Lung (tissue), 12 donors: ENCODE results near the gene OGFRL1. TPM values are rescaled to one million over a fixed set of nuclear protein-coding genes. Genes with fewer than 3 reads are reported as not detected.

Source experiments
- ATAC-seq: fragments of 200-7000 bp; cut with Tn5 transposase; one replicate; pipeline ENCODE4 v1.9.1; 2020; ENCODE audit warnings: moderate number of reproducible peaks; ENCODE audit not compliant: insufficient read depth, low FRiP score
- DNase-seq, 3 donors: peaks; one replicate each; pipeline ENCODE4 v3.0.0-alpha.2; 2013 to 2017
- H3K27ac ChIP-seq, 2 donors: one replicate each; pipeline ENCODE4 v1.5.1; 2013; ENCODE audit warnings: mild to moderate bottlenecking in 2 of 2, moderate library complexity in 2 of 2, control low read depth in 1 of 2, inconsistent platforms in 1 of 2, low read depth in 1 of 2, low read length in 1 of 2
- H3K27me3 ChIP-seq, 3 donors: one replicate each; pipeline ENCODE4 v1.5.1; 2013; ENCODE audit warnings: low read length in 2 of 3; ENCODE audit not compliant: control insufficient read depth in 3 of 3, insufficient read depth in 3 of 3
- H3K36me3 ChIP-seq, 4 donors: one replicate each; pipeline ENCODE4 v1.5.1; 2013; ENCODE audit warnings: low read length in 4 of 4, mild to moderate bottlenecking in 1 of 4, moderate library complexity in 1 of 4; ENCODE audit not compliant: control insufficient read depth in 4 of 4, insufficient read depth in 4 of 4
- H3K4me1 ChIP-seq, 5 donors: one replicate each; pipeline ENCODE4 v1.5.1; 2013; ENCODE audit warnings: low read length in 5 of 5, mild to moderate bottlenecking in 2 of 5, moderate library complexity in 1 of 5; ENCODE audit not compliant: control insufficient read depth in 5 of 5, insufficient read depth in 5 of 5
- H3K4me3 ChIP-seq: one replicate; pipeline ENCODE4 v1.5.1; 2013; ENCODE audit warnings: mild to moderate bottlenecking, control low read depth, moderate library complexity
- H3K9ac ChIP-seq, 2 donors: one replicate each; pipeline ENCODE4 v1.5.1; 2013; ENCODE audit warnings: low read length in 2 of 2, control low read depth in 1 of 2; ENCODE audit not compliant: insufficient read depth in 1 of 2
- H3K9me3 ChIP-seq, 4 donors: one replicate each; pipeline ENCODE4 v1.5.1; 2013; ENCODE audit warnings: low read length in 3 of 4, mild to moderate bottlenecking in 1 of 4, moderate library complexity in 1 of 4; ENCODE audit not compliant: control insufficient read depth in 4 of 4, insufficient read depth in 3 of 4
- WGBS, 2 donors: extraction: QIAGEN DNeasy Blood & Tissue Kit; methylation state at CpG; one replicate each; pipeline ENCODE4 v1.1.7; 2013; 5-methylcytosine and 5-hydroxymethylcytosine counted together
- polyA plus RNA-seq, 2 donors: library from polyadenylated mRNA; stranded (reverse); fragments of 200-250 nt; gene quantifications; one replicate each; pipeline ENCODE4 v1.2.1, GENCODE V29; 2013
- total RNA-seq, 2 donors: library from RNA; depleted of rRNA in 1 of 2; stranded (reverse); fragments of >200 nt in 1 of 2; gene quantifications; one replicate each; pipeline ENCODE4 v1.2.1, GENCODE V29; 2014 to 2021
- TF ChIP-seq, protein P1 (sequence below): IDR thresholded peaks from 2 replicates; pipeline ENCODE4 v1.5.1; 2012; ENCODE audit warnings: mild to moderate bottlenecking; ENCODE audit errors: control extremely low read depth, extremely low read depth
- donor health status: control.
- donor health status: control.
- donor health status: Bipolar disorder and iron deficiency.
- donor health status: healthy.
- donor health status: DM: yes; HTN: yes; CAD: no.

OGFRL1 gene
- total and polyA plus RNA-seq, 4 donors, result 6.7 to 24.0 (median 14.6) TPM

DNA sequence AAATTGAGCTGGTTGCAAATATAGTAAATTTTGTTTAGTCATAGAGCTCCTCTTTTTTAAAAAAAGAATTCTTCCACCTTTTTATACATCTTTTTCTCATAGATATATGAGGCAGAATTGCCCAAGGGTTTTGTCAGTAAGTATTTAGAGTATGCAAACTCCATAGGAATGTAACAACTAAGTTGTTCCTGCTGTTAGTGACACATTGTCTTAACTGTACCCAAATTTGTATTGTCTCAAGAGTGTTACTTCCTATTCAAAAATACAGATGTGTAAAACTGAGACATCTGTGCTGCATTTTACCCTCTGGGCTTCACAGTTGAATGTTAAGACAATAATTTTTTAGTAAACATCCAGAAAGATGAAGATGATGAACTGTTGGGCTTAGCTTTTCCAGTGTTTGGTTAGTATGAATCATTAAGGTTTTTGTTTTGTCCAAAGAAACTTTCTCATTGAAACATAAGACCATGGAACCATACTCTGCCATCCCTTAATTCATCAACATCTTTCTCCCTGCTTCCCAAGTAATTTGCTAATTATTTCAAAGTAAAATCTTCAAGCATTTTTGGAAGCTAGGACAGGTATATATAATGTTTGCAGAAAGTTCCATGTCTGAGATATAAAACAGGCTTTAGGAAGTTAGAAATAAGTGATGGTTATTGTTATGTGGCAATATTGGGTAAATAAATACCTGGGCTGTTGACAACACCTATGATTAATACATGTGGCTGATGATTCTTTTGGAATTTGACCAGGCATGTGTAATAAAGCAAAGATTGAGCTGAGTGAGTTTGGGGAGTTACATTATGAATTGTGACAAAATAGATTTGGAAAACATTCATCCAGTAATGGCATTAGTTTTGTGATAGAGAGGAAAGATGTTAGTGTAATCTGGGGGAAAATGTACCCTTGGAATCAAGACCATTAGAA is 11.2 kb downstream of the OGFRL1 start:
- H3K36me3 ChIP-seq, result peaks cover 2 to 9% (median 6%) of the 10 kb centered on the region in 4 donors
- no peak overlapping the region for H3K9ac ChIP-seq
- H3K27ac ChIP-seq, result no peak overlapping the region
- ATAC-seq (no peak), DNase-seq (peak in 2 of 3 donors; percentile 42 to 44)
- H3K4me3 ChIP-seq, result no peak overlapping the region
- peaks cover 0 to 2% (median 0%) of the 10 kb centered on the region in 5 donors for H3K4me1 ChIP-seq
- no peaks in the 10 kb centered on the region for H3K9me3 ChIP-seq
- TF ChIP-seq, protein P1, sequence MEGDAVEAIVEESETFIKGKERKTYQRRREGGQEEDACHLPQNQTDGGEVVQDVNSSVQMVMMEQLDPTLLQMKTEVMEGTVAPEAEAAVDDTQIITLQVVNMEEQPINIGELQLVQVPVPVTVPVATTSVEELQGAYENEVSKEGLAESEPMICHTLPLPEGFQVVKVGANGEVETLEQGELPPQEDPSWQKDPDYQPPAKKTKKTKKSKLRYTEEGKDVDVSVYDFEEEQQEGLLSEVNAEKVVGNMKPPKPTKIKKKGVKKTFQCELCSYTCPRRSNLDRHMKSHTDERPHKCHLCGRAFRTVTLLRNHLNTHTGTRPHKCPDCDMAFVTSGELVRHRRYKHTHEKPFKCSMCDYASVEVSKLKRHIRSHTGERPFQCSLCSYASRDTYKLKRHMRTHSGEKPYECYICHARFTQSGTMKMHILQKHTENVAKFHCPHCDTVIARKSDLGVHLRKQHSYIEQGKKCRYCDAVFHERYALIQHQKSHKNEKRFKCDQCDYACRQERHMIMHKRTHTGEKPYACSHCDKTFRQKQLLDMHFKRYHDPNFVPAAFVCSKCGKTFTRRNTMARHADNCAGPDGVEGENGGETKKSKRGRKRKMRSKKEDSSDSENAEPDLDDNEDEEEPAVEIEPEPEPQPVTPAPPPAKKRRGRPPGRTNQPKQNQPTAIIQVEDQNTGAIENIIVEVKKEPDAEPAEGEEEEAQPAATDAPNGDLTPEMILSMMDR, result no peak
- H3K27me3 ChIP-seq, result no peaks in the 10 kb centered on the region

DNA sequence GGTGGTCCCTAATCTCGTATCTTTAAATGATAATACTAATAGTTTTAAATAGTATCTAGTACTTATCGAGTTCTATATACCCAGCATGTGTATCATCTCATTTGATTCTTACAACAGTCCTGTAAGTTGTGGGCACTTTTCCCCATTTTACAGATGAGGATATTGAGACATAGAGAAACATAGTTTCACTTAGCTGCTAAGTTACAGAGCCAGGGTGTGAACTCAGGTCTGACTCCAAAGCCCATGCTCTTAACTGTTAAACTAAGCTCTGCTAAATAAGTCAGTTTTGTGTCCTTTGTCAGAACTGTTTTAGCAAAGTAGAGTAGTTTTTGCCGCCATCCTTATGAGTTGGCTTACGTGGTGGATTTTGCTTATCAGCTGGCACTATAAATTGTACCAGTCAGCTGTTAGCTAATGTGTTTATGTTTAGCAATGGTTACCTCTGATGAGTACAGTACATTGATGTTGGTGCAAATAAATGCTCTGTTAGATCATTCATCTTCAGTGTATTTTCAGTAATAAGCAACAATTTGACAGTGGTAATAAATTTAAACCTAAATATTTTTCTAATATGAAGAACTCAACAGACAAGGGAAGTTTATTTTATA is 12.1 kb downstream of the OGFRL1 start:
- Histone ChIP-seq H3K4me3 (no peak overlapping the region), H3K27ac (no peak overlapping the region), H3K27me3 (no peaks in the 10 kb centered on the region), H3K9me3 (no peaks in the 10 kb centered on the region), H3K36me3 (peaks cover 2 to 8% (median 5%) of the 10 kb centered on the region in 4 donors), H3K4me1 (peaks cover 0 to 2% (median 0%) of the 10 kb centered on the region in 5 donors), H3K9ac (no peak overlapping the region)
- 94 to 97% methylated on average over 4 of the region's 4 CpGs for WGBS, 2 donors
- DNase-seq (no peak), ATAC-seq (no peak)
- TF ChIP-seq, protein P1, result no peak

DNA sequence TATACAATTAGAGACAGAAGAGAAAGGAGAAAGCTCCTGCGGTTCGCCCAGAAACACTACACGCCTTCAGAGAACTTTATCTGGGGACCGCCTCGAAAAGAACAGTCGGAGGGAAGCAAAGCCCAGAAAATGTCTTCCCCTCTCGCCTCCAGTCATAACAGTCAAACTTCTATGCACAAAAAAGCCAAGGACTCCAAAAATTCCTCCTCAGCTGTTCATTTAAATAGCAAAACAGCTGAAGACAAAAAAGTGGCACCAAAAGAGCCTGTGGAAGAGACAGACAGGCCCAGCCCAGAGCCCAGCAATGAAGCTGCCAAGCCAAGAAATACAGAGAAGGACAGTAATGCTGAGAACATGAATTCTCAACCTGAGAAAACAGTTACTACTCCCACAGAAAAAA is 12.9 kb downstream of the OGFRL1 start:
- TF ChIP-seq, protein P1, result no peak

More for the DNA sequence above, 12.9 kb downstream of the OGFRL1 start:
- Histone ChIP-seq H3K27ac (no peak overlapping the region), H3K9me3 (no peaks in the 10 kb centered on the region), H3K4me3 (no peak overlapping the region), H3K27me3 (no peaks in the 10 kb centered on the region), H3K9ac (no peak overlapping the region), H3K4me1 (peaks cover 0 to 2% (median 0%) of the 10 kb centered on the region in 5 donors), H3K36me3 (peaks cover 2 to 7% (median 4%) of the 10 kb centered on the region in 4 donors)
- ATAC-seq, result no peak
- 93 to 96% methylated on average over 7 of the region's 7 CpGs for WGBS, 2 donors
- DNase-seq, result no peak
